Natural killer cell (primary cell): ENCODE results near the gene TSSK6. TPM values are rescaled to one million over a fixed set of nuclear protein-coding genes. Genes with fewer than 3 reads are reported as not detected.

Experiments
- ATAC-seq, 3 donors: fragments of 150-1000 bp in 2 of 3; fragments of 200-7000 bp in 1 of 3; cut with Tn5 transposase; 1 replicate in 1 of 3; 2 replicates in 2 of 3; pipeline ENCODE4 v1.10.0; 2021; ENCODE audit warnings: mild to moderate bottlenecking in 2 of 3, moderate library complexity in 2 of 3
- DNase-seq, 2 donors: peaks; one replicate each; pipeline versions ENCODE4 v3.0.0 to v3.0.0-alpha.2; 2013 to 2021; ENCODE audit warnings: mixed read lengths in 1 of 2
- H3K27ac ChIP-seq: one replicate; pipeline ENCODE4 v1.5.1; 2013; ENCODE audit warnings: mild to moderate bottlenecking, low read length
- H3K27me3 ChIP-seq: one replicate; pipeline ENCODE4 v1.6.1; 2013; ENCODE audit warnings: low read length; ENCODE audit not compliant: control insufficient read depth, insufficient read depth
- H3K36me3 ChIP-seq: one replicate; pipeline ENCODE4 v1.6.1; 2013; ENCODE audit warnings: low read length; ENCODE audit not compliant: control insufficient read depth, insufficient read depth
- H3K4me1 ChIP-seq: one replicate; pipeline ENCODE4 v1.6.1; 2013; ENCODE audit warnings: low read length; ENCODE audit not compliant: control insufficient read depth, insufficient read depth
- H3K4me3 ChIP-seq: one replicate; pipeline ENCODE4 v1.5.1; 2013; ENCODE audit warnings: low read length
- H3K9me3 ChIP-seq: one replicate; pipeline ENCODE4 v1.6.1; 2013; ENCODE audit warnings: low read length; ENCODE audit not compliant: control insufficient read depth, insufficient read depth
- H3K27ac Mint-ChIP-seq, 2 donors: one replicate each; pipeline ENCODE4 v1.8.0; 2022; ENCODE audit warnings: mild to moderate bottlenecking in 2 of 2, mixed read lengths in 2 of 2, moderate library complexity in 1 of 2
- H3K27me3 Mint-ChIP-seq, 2 donors: one replicate each; pipeline ENCODE4 v1.8.0; 2022; ENCODE audit warnings: low read depth in 2 of 2, mixed read lengths in 2 of 2
- H3K36me3 Mint-ChIP-seq: one replicate; pipeline ENCODE4 v1.8.0; 2022; ENCODE audit warnings: mixed read lengths
- H3K4me1 Mint-ChIP-seq, 2 donors: one replicate each; pipeline ENCODE4 v1.8.0; 2022; ENCODE audit warnings: mixed read lengths in 2 of 2
- H3K4me3 Mint-ChIP-seq: one replicate; pipeline ENCODE4 v1.8.0; 2022; ENCODE audit warnings: mild to moderate bottlenecking, moderate library complexity, mixed read lengths
- H3K9me3 Mint-ChIP-seq, 2 donors: one replicate each; pipeline ENCODE4 v1.8.0; 2022; ENCODE audit warnings: mixed read lengths in 2 of 2
- WGBS: methylation state at CpG from one replicate; pipeline ENCODE4 v1.1.7; 2013; ENCODE audit warnings: missing lambda C conversion rate; ENCODE audit not compliant: insufficient coverage; 5-methylcytosine and 5-hydroxymethylcytosine counted together
- intact Hi-C: fragments of 100-400 bp; cut with micrococcal nuclease; formaldehyde crosslinking; loops from one replicate; pipeline ENCODE4 v1.14.2; 2022
- total RNA-seq, 4 donors: library from RNA; stranded (reverse); fragments of 120-200 nt in 1 of 4; gene quantifications; one replicate each; pipeline versions ENCODE4 v1.2.3 to v1.2.4, GENCODE V29; 2013 to 2022
- TF ChIP-seq, protein P1 (sequence below): fragments of 200-600 bp; IDR thresholded peaks from one replicate; pipeline ENCODE4 v1.8.0; 2022; ENCODE audit warnings: antibody characterized with exemption

The TSSK6 gene
- total RNA-seq, 3 donors from 2014 or later (not counting 1 experiment from before 2014, with no cell fraction given) = 2.2 to 2.5 (median 2.3) TPM

GRCh38 chr19:19539698-19540063, 24.3 kb upstream of the TSSK6 start:
- Mint-ChIP-seq H3K27ac (peak overlapping the region in 1 of 2 donors; percentile 40), H3K4me3 (peak overlapping the region; percentile 21), H3K4me1 (peaks cover 13 to 35% of the 10 kb centered on the region in 2 donors), H3K27me3 (peaks cover 0 to 17% of the 10 kb centered on the region in 2 donors), H3K36me3 (no peaks in the 10 kb centered on the region), H3K9me3 (no peaks in the 10 kb centered on the region)
- Histone ChIP-seq H3K27ac (no peak overlapping the region), H3K4me3 (no peak overlapping the region), H3K36me3 (no peaks in the 10 kb centered on the region), H3K4me1 (peaks cover 37% of the 10 kb centered on the region), H3K9me3 (no peaks in the 10 kb centered on the region), H3K27me3 (peaks cover 16% of the 10 kb centered on the region)
- intact Hi-C loops = no loop called here
- ATAC-seq = no peak
- peak in 1 of 2 donors; percentile 43 for DNase-seq
- TF ChIP-seq, protein P1, sequence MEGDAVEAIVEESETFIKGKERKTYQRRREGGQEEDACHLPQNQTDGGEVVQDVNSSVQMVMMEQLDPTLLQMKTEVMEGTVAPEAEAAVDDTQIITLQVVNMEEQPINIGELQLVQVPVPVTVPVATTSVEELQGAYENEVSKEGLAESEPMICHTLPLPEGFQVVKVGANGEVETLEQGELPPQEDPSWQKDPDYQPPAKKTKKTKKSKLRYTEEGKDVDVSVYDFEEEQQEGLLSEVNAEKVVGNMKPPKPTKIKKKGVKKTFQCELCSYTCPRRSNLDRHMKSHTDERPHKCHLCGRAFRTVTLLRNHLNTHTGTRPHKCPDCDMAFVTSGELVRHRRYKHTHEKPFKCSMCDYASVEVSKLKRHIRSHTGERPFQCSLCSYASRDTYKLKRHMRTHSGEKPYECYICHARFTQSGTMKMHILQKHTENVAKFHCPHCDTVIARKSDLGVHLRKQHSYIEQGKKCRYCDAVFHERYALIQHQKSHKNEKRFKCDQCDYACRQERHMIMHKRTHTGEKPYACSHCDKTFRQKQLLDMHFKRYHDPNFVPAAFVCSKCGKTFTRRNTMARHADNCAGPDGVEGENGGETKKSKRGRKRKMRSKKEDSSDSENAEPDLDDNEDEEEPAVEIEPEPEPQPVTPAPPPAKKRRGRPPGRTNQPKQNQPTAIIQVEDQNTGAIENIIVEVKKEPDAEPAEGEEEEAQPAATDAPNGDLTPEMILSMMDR = no peak
- WGBS = 41% methylated on average over 19 of the region's 19 CpGs

GRCh38 chr19:19538785-19539166, 23.4 kb upstream of the TSSK6 start:
- TF ChIP-seq, protein P1 = no peak
- H3K27ac ChIP-seq = no peak overlapping the region
- ATAC-seq = no peak
- peak in 1 of 2 donors; percentile 40 for DNase-seq
- Mint-ChIP-seq H3K4me1 (peaks cover 13 to 41% of the 10 kb centered on the region in 2 donors), H3K4me3 (peak overlapping the region; percentile 74), H3K27me3 (peaks cover 0 to 17% of the 10 kb centered on the region in 2 donors), H3K36me3 (no peaks in the 10 kb centered on the region), H3K9me3 (no peaks in the 10 kb centered on the region), H3K27ac (peak overlapping the region in 1 of 2 donors; percentile 75)
- intact Hi-C loops = no loop called here
- 38% methylated on average over 7 of the region's 7 CpGs for WGBS
- no peaks in the 10 kb centered on the region for H3K36me3 ChIP-seq
- H3K4me3 ChIP-seq = no peak overlapping the region
- H3K27me3 ChIP-seq = peaks cover 16% of the 10 kb centered on the region
- H3K9me3 ChIP-seq = no peaks in the 10 kb centered on the region
- peaks cover 37% of the 10 kb centered on the region for H3K4me1 ChIP-seq

- peaks cover 0 to 17% of the 10 kb centered on the region in 2 donors for H3K27me3 Mint-ChIP-seq
- intact Hi-C loops = no loop called here
- H3K27ac Mint-ChIP-seq = peak within 1 kb of the TSS; percentile 45 to 75
- peak in 1 of 3 donors; percentile 24 for ATAC-seq
- 9% methylated on average over 56 of the region's 56 CpGs for WGBS
- H3K36me3 Mint-ChIP-seq = no peaks in the 10 kb centered on the region
- TF ChIP-seq, protein P1 = no peak
- H3K9me3 Mint-ChIP-seq = no peaks in the 10 kb centered on the region
- H3K4me3 Mint-ChIP-seq = peak within 1 kb of the TSS; percentile 84
- Histone ChIP-seq H3K36me3 (no peaks in the 10 kb centered on the region), H3K9me3 (no peaks in the 10 kb centered on the region), H3K4me3 (no peak within 1 kb of the TSS), H3K27me3 (peaks cover 16% of the 10 kb centered on the region), H3K4me1 (peaks cover 37% of the 10 kb centered on the region), H3K27ac (no peak within 1 kb of the TSS)
- peaks cover 13 to 42% of the 10 kb centered on the region in 2 donors for H3K4me1 Mint-ChIP-seq
- DNase-seq = peak in 1 of 2 donors; percentile 65
Measured at GRCh38 chr19:19538061-19538784, 22.9 kb upstream of the TSSK6 start, which contains the start of gene CILP2. Gene CILP2, plus strand, starts transcription at chr19:19538265. Its CDS starts 85 bp downstream, at chr19:19538350.
